ENCODE measurements around the gene FAM237A.

The FAM237A gene

GRCh38 chr2:206692971-206693370, 50.7 kb downstream of the FAM237A start:
- DNase-seq: no peak

GRCh38 chr2:206693399-206694137, 51.3 kb downstream of the FAM237A start:
- peak; percentile 35 for DNase-seq

GRCh38 chr2:206696910-206697309, 54.6 kb downstream of the FAM237A start:
- no peak for DNase-seq

- DNase-seq: no peak
Observed at GRCh38 chr2:206698811-206699210, 56.5 kb downstream of the FAM237A start.

All from NCI-H146 (cell line).